ENCODE measurements around the gene OGDHL.
"Not testable (repeated sequence)": the region's sequence is repeated elsewhere in the genome, so short reads cannot be mapped to it uniquely, and the experiment has no call there.

Gene OGDHL

DNA sequence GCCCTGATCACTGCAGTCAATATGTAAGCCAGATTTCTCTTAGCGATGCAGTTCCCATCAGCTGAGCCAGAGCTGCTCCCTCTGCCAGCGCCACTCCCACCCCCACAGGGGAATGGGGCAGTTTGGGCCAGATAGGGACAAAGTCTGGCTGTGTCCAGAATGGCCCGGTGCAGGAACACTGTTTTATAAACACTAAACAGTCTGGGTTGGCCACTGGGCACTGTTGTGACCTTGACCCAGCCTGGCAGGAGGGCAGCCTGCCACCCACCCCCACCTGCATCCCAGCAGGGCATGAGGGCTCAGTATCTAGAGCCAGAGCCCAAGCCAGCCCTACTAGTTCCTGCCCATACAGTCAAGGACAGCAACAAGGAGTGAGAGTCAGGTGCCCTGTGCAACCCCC is 1.3 kb downstream of the OGDHL start:
- Mint-ChIP-seq H3K27ac (no peak overlapping the region), H3K27me3 (ENCODE audit: low read depth, poor library complexity) (peaks cover 57% of the 10 kb centered on the region), H3K9me3 (no peaks in the 10 kb centered on the region), H3K36me3 (ENCODE audit: low read depth) (no peaks in the 10 kb centered on the region), H3K4me1 (no peaks in the 10 kb centered on the region), H3K4me3 (peak overlapping the region; percentile 64)
- DNase-seq, result no peak
- TF ChIP-seq, protein P1, sequence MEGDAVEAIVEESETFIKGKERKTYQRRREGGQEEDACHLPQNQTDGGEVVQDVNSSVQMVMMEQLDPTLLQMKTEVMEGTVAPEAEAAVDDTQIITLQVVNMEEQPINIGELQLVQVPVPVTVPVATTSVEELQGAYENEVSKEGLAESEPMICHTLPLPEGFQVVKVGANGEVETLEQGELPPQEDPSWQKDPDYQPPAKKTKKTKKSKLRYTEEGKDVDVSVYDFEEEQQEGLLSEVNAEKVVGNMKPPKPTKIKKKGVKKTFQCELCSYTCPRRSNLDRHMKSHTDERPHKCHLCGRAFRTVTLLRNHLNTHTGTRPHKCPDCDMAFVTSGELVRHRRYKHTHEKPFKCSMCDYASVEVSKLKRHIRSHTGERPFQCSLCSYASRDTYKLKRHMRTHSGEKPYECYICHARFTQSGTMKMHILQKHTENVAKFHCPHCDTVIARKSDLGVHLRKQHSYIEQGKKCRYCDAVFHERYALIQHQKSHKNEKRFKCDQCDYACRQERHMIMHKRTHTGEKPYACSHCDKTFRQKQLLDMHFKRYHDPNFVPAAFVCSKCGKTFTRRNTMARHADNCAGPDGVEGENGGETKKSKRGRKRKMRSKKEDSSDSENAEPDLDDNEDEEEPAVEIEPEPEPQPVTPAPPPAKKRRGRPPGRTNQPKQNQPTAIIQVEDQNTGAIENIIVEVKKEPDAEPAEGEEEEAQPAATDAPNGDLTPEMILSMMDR (IDR thresholded peaks at IDR 0.05), result no peak

DNA sequence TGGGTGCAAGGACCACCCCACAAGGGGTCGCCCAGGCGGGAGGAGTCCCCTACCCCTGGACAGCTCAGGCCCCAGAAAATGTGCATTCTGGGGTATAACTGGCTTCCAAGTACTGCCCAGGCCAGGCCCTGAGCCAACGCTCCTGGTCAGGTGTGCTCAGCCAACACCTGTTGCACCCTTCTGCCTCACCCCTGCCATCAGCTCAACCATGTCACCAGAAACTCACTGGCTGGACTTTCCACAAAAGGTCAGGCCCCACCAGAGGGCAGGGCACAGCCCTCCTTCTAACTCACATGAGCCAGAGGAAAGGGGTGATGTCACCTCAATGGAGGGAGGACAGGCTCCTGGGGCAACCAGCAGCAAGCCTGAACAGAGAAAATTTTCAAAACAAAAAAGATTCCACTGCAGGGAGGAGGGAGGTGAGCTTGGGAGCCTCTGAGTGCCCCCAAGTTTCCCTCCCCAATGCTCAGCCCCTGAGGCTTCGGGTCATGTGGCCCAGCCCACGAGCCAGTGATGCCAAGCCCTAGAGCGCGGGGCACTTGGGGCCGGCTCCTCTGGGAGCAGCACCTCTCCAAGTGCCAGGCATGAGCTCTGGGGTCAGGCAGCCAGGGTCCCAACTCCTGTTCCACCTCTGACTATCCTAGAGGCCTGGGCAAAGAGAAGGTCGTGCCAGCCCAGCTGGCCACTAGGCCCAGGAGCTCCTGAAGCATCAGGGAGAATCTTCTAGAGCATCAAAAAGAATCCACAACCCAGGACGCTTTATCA is 2.2 kb downstream of the OGDHL start:
- Mint-ChIP-seq H3K27ac (no peak overlapping the region), H3K4me3 (no peak overlapping the region), H3K36me3 (ENCODE audit: low read depth) (no peaks in the 10 kb centered on the region), H3K27me3 (ENCODE audit: low read depth, poor library complexity) (peaks cover 56% of the 10 kb centered on the region), H3K9me3 (no peaks in the 10 kb centered on the region), H3K4me1 (no peaks in the 10 kb centered on the region)
- DNase-seq, result no peak
- TF ChIP-seq, protein P1 (IDR thresholded peaks at IDR 0.05), result no peak

DNA sequence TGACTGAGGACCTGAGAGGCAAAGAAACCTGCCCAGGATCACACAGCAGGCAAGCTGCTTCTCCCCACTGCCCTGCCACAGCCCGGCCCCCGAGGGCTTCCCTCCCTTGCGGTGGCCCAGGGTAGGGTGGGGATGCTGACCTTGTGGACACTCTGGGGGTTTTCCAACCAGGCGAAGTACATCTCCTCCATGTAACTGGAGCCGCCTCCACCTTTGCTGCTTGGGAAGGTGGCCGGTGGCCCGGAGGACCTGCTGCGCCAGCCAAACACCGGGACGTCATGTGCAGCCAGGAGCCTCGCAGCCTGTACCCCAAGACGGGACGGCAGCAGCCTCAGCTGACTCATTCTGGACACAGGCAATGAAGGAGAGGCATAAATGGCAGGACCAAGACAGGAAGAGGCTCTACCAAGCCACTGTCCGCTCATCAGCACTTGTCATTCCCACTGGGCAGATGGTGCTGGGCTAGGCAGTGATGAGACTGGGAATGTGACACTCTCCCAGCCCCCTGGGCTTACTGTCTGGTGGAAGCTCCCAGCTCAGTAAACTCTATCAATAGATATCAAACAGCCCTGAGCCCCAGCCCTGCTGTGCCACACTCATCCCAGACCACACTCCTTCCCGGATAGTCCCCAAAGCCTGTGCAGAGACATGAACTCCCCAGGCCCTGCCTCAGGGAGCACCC is 3.7 kb downstream of the OGDHL start:
- DNase-seq, result no peak
- Mint-ChIP-seq H3K4me1 (no peaks in the 10 kb centered on the region), H3K27me3 (ENCODE audit: low read depth, poor library complexity) (peaks cover 40% of the 10 kb centered on the region), H3K36me3 (ENCODE audit: low read depth) (no peaks in the 10 kb centered on the region), H3K4me3 (no peak overlapping the region), H3K27ac (no peak overlapping the region), H3K9me3 (no peaks in the 10 kb centered on the region)
- TF ChIP-seq, protein P1 (IDR thresholded peaks at IDR 0.05), result no peak

DNA sequence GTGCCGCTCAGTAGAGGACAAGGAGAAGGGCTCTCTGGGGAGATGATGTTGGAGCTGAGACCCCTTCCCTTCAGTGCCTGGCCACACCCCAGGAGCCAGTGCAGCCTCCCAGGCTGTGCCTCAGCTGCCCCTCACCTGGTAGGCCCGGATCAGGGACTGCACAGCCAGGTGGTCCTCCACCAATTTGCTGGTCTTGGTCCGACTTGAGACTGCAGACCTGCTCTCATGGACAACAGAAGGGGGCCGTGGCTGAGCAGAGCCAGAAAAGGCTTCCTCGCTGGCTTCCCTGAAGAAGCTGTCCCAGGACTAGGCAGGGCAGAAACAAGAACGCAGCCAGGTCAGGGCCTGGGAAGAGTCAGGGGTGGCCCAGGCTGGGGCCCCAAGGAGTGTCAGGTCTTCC is 5.5 kb downstream of the OGDHL start:
- Mint-ChIP-seq H3K36me3 (ENCODE audit: low read depth) (no peaks in the 10 kb centered on the region), H3K27ac (no peak overlapping the region), H3K4me1 (no peaks in the 10 kb centered on the region), H3K4me3 (no peak overlapping the region), H3K27me3 (ENCODE audit: low read depth, poor library complexity) (peaks cover 27% of the 10 kb centered on the region), H3K9me3 (no peaks in the 10 kb centered on the region)
- TF ChIP-seq, protein P1 (IDR thresholded peaks at IDR 0.05), result no peak
- no peak for DNase-seq

DNA sequence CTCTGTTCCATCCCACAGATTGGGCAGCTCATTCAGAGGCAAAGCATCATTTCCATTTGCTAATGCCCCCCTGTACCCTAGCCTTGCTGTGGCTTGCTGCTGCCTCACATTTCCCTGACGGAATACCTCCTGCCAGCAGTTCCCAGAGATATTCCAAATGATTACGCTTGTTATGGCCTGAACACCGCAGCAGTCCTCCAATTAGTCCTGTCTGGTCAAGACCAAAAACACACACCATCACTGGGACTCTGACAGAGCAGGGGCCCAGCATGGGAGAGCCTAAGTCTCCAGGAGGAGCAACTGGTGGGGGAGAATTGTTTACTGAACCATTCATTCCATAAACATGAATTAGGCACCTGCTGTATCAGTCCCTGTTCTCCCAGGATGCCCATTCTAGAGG is 6.1 kb downstream of the OGDHL start:
- no peaks in the 10 kb centered on the region for H3K9me3 Mint-ChIP-seq
- H3K27ac Mint-ChIP-seq, result no peak overlapping the region
- peaks cover 23% of the 10 kb centered on the region for H3K27me3 Mint-ChIP-seq (ENCODE audit: low read depth, poor library complexity)
- H3K4me1 Mint-ChIP-seq, result no peaks in the 10 kb centered on the region
- no peak for DNase-seq
- no peak overlapping the region for H3K4me3 Mint-ChIP-seq
- TF ChIP-seq, protein P1 (IDR thresholded peaks at IDR 0.05), result no peak
- no peaks in the 10 kb centered on the region for H3K36me3 Mint-ChIP-seq (ENCODE audit: low read depth)

DNA sequence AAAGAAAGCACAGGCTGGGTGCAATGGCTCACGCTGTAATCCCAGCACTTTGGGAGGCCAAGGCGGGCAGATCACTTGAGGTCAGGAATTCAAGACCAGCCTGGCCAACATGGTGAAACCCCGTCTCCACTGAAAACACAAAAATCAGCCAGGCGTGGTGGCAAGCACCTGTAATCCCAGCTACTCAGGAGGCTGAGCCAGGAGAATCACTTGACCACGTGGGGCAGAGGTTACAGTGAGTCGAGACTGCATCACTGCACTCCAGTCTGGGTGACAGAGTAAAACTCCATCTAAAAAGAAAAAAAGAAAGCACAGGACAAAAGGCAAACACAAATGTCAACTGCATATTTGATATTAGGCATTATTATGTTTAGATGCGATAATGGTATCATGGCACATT is 7.2 kb downstream of the OGDHL start:
- not testable (repeated sequence) for H3K4me1 Mint-ChIP-seq; DNase-seq; H3K9me3 Mint-ChIP-seq; H3K36me3 Mint-ChIP-seq (ENCODE audit: low read depth); H3K27ac Mint-ChIP-seq; H3K4me3 Mint-ChIP-seq
- H3K27me3 Mint-ChIP-seq (ENCODE audit: low read depth, poor library complexity), result peaks cover 16% of the 10 kb centered on the region
